ENCODE measurements around the gene CD22.
"Not testable (repeated sequence)": the region's sequence is repeated elsewhere in the genome, so short reads cannot be mapped to it uniquely, and the experiment has no call there.

Gene CD22

DNA sequence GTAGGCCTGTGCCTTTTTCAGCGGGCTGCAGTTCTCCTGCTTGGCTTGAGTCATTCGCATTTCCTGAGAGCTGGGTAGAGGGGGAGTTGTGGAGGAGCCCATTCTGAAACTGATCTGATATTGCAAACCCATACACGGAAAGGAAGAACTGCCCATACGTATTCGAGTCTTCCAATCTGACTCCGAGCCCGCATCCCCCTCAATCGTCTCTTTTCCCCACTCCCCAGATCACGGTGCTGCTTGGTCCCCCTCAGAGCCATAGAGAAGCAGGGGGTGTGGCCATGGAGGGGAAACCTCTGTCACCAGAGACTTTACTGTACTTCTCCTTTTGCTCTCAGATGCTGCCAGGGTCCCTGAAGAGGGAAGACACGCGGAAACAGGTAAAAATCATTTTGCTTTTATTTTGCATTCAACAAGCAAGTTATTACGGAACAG is at the start of gene CD22:
Gene CD22 (plus strand): TSS at position 337 of the 435 bp plus-strand sequence. CDS start 2,854 bp downstream, outside the sequence.
- DNase-seq = peak; percentile 70

- no peak for DNase-seq
Observed at GRCh38 chr19:35279374-35279773, 49.6 kb upstream of the CD22 start.

DNA sequence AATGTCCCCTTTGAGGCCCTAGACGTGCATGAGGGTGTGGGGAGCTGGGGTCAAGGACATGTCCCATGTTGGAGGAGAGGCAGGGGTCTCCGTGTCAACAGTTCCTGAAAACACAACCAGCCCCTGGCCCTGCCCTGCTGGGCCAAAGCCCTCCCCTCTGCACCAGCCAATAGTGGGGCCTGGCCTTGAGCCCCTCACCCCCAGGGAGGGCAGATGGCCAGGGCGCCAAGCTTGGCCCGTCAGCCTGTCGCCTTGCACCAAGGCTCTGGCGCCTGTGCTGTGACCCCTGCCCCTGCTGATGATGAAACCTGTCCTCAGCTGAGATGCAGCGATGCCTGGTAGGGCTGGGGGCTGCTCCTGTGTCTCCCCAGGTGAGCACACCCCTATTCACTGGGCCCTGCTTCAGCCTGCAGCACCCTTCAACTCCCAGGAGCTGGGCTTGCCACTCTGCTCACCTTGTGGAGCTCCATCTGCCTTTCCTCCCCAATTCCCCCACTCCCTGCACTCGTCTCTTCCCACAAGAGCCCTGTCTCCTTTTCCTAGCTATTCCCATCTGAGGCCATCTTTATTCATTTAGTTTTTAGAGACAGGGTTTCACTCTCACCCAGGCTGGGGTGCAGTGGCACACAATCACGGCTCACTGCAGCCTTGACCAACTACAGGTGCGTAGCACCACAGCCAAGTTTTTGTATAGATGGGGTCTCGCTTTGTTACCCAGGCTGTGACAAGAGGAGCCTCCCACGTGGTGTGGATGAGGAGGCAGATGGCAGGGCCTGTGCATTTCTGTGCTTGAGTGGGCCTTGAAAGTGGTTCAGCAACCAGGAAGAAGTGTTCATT is 48.8 kb upstream of the CD22 start:
- DNase-seq = no peak

GRCh38 chr19:35281303-35281702 is 47.7 kb upstream of the CD22 start:
- no peak for DNase-seq

- no peak for DNase-seq
Observed at GRCh38 chr19:35284153-35285094, 44.6 kb upstream of the CD22 start.

GRCh38 chr19:35285095-35285449 is 43.9 kb upstream of the CD22 start:
- DNase-seq = no peak

- not testable (repeated sequence) for DNase-seq
Observed at GRCh38 chr19:35285465-35285864, 43.5 kb upstream of the CD22 start.

DNA sequence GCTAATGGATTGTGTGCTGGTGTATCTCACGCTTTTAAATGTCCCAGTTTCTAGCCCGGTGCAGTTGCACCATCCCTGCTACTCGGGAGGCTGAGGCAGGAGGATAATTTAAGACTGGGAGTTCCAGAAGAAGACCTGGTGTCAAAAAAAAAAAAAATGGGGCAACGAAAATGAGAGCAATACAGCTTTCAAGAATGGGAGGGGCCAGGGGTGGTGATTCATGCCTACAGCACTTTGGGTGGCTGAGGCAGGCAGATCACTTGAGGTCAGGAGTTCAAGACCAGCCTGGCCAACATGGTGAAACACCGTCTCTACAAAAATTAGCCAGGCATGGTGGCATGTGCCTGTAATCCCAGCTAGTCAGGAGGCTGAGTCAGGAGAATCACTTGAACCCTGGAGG is 42.9 kb upstream of the CD22 start:
- not testable (repeated sequence) for DNase-seq

- no peak for DNase-seq
Observed at GRCh38 chr19:35287713-35288112, 41.3 kb upstream of the CD22 start.

DNA sequence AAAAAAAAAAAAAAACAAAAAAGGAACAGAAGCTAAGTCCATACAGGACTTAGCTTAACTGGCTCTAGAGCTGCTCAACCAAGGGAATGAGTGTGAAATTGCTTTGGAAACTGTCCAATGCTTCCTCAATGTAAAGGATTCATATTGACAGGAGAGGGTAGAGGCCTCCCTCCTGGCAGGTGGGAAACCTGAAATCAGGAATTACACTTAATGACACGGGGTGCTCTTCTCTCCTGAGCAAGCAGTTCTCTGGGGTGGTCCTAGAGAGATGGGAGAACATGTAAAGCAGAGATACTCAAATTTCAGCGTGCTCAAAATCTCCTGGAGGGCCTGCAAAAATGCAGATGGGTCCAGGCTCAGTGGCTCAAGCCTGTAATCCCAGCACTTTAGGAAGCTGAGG is 40.7 kb upstream of the CD22 start:
- DNase-seq = no peak

DNA sequence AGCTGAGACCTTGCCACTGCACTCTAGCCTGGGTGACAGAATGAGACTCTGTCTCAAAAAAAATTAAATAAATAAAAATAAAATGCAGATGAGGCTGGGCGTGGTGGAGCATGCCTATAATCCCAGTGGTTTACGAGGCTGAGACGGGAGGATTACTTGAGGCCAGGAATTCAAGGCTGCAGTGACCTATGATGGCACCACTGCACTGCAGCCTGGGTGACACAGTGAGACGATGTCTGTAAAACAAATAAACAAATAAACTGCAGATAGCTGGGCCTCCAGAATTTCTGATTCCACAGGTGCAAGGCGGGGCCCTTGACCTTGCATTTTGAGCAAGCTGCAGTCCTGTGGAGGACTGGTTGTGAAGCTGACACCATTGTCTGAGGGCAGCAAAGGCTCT is 40.1 kb upstream of the CD22 start:
- DNase-seq = no peak

DNA sequence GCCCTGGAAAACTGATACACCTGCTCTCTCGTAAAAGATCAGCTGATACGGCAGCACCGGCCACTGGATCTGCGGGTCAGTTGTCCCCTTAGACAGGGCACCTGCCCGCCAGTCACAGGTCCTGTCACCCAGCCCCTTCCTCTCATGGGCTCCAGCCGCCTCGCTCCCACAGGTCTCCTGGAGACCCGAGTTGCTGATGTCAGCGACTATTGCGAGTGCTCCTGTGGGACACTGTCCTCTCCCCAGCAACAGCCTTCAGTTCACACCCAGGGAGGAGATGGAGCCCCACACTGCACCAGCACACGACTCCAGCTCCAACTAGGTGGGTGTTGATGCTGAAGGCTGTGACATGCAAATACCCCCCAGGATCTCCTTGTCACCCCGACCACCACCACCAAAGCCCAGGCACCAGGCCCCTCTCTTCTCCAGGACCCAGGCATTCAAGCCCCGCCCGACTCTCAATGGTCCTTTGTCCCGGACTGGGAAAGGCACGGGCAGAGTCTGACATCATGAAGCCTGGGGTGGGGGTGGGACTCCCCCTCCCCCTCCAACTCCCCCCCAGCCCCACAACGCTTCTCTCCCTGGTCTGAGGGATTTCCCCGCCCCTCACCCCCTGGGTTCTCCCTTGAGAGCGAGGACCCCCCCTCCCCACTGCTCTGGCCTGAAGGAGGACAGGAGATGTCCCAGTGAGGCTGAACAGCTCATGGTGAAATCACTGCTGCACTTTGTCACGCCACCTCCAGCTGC is 38.4 kb upstream of the CD22 start:
- DNase-seq = no peak

DNA sequence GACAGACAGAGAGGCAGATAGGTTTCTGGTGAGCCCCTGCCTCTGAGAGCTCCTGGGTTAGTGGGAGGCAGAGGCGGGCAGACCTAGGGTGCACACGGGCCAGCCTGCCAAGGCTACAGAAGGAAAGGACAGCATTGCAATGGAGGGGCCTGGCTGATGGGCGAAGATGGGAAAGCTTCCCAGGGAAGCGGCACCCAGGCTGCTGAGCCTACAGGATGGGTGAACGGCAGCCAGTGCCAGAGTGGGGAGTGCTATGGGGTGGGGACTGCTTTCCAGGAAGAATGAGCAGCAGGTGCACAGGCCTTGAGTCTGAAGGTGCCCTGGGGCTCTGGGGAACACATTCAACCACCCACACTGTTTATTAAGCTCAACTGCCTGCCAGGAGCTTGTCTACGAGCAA is 37.7 kb upstream of the CD22 start:
- DNase-seq = no peak

GRCh38 chr19:35291916-35292315 is 37.1 kb upstream of the CD22 start, which contains the start of gene MAG:
MAG (plus strand) TSS chr19:35292161; CDS start chr19:35295409, 3,248 bp downstream.
- DNase-seq = no peak

GRCh38 chr19:35292421-35293362 is 36.3 kb upstream of the CD22 start:
- DNase-seq = no peak

DNA sequence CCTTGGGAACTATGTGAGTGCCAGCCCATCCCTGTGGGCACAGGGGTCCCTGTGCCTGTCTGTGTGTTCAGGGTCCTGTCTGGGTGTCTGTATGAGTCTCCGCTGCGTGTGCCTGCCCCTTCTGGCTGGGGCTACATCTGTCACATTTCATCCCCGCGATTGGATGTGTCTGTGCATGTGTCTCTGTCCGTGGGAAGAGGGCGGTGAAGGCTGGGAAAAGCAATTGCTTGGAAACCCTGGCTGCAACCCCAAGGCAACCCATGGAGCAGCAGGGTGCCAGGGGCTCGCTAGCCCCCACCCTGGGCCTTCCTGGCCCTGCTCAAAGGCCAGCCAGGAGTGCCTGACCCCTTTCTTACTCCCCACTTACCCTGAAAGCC is 35.6 kb upstream of the CD22 start:
- no peak for DNase-seq

DNA sequence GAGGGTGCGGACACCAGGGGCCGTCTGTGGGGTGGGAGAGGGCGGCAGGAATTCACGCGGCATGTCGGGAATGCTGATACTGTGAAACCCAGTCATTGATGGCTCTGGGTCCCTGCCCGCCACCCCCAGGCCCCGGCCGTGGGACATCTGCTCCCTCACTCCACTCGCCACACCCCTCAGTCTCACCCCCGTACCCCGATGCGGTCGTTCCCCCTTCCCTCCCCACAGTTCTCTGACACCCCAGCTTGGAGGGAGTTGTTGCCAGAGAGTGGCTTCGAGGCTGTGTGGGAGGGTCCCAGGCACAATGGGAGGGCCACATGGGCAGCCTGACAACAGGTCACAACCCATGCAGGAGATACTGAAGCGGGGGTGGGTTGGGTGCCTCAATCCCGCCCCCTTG is 35.2 kb upstream of the CD22 start:
- DNase-seq = no peak

- peak; percentile 49 for DNase-seq
Observed at GRCh38 chr19:35294328-35294727, 34.7 kb upstream of the CD22 start.

DNA sequence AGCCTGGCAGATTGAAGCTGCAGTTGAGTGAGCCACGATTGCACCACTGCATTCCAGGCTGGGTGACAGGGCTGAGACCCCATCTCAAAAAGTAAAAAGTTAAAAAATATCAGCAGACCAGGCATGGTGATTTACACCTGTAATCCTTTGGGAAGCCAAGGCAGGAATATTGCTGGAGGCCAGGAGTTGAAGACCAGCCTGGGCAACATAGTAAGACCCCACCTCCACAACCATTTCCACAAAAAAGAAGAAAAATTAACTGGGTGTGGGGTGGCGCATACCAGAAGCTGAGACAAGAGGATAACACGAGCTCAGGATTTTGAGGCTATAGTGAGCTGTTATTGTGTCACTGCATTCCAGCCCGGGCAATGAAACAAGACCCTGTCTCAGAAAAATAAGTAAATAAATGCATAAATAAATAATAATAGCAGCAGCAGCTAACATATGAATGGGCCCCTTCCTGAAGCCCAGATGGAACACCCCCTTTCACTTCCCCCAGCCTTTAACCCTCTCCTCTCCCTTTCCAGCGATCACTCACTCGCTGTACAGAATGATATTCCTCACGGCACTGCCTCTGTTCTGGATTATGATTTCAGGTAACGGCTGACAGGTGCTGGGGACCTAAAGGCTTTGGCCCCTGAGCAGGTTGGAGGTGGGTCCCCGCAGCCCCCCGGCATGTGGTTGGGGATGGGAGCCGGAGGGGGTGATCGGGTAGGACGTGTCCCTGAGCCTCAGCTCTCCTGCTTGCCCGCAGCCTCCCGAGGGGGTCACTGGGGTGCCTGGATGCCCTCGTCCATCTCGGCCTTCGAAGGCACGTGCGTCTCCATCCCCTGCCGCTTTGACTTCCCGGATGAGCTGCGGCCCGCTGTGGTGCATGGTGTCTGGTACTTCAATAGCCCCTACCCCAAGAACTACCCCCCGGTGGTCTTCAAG is 33.9 kb upstream of the CD22 start:
- DNase-seq = no peak

DNA sequence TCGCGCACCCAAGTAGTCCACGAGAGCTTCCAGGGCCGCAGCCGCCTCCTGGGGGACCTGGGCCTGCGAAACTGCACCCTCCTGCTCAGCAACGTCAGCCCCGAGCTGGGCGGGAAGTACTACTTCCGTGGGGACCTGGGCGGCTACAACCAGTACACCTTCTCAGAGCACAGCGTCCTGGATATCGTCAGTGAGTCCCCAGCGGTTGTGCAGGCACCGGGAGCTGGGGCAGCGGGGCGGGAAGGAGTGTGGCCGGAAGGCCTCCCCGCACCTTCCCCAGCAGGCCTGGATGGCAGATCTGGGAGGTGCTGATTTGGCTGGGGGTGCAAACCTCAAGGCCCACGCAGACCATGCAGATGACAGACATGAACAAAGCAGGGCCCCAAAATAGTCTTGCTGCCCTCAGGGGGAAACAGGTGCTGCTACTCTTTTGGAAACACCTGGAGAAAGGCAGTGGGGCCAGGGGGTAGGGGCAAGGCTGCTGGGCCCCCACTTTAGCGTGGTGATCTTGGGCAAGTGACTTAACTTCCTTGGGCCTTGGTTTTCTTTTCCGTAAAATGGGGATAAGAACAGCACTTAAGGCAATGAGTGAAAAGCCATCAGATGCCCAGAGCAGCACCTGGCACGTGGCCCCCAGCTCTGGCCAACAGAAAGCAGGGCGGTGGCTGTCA is 33.1 kb upstream of the CD22 start:
- DNase-seq = peak; percentile 74

All from hematopoietic multipotent progenitor cell treated with erythropoietin and hydrocortisone succinate and interleukin-3 and kit ligand, for 4 days (in vitro differentiated cells).